Measurements from ENCODE around the gene DOCK6. TPM values are rescaled to one million over a fixed set of nuclear protein-coding genes. Genes with fewer than 3 reads are reported as not detected.

DOCK6 gene, protein sequence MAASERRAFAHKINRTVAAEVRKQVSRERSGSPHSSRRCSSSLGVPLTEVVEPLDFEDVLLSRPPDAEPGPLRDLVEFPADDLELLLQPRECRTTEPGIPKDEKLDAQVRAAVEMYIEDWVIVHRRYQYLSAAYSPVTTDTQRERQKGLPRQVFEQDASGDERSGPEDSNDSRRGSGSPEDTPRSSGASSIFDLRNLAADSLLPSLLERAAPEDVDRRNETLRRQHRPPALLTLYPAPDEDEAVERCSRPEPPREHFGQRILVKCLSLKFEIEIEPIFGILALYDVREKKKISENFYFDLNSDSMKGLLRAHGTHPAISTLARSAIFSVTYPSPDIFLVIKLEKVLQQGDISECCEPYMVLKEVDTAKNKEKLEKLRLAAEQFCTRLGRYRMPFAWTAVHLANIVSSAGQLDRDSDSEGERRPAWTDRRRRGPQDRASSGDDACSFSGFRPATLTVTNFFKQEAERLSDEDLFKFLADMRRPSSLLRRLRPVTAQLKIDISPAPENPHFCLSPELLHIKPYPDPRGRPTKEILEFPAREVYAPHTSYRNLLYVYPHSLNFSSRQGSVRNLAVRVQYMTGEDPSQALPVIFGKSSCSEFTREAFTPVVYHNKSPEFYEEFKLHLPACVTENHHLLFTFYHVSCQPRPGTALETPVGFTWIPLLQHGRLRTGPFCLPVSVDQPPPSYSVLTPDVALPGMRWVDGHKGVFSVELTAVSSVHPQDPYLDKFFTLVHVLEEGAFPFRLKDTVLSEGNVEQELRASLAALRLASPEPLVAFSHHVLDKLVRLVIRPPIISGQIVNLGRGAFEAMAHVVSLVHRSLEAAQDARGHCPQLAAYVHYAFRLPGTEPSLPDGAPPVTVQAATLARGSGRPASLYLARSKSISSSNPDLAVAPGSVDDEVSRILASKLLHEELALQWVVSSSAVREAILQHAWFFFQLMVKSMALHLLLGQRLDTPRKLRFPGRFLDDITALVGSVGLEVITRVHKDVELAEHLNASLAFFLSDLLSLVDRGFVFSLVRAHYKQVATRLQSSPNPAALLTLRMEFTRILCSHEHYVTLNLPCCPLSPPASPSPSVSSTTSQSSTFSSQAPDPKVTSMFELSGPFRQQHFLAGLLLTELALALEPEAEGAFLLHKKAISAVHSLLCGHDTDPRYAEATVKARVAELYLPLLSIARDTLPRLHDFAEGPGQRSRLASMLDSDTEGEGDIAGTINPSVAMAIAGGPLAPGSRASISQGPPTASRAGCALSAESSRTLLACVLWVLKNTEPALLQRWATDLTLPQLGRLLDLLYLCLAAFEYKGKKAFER (N-terminal part only)
- total RNA-seq: 32.0 TPM
- long read RNA-seq, partial matches to known transcripts: 16 of 30 reads
- long read RNA-seq, other reads (novel, unspliced or antisense): 14 of 30 reads

DNA sequence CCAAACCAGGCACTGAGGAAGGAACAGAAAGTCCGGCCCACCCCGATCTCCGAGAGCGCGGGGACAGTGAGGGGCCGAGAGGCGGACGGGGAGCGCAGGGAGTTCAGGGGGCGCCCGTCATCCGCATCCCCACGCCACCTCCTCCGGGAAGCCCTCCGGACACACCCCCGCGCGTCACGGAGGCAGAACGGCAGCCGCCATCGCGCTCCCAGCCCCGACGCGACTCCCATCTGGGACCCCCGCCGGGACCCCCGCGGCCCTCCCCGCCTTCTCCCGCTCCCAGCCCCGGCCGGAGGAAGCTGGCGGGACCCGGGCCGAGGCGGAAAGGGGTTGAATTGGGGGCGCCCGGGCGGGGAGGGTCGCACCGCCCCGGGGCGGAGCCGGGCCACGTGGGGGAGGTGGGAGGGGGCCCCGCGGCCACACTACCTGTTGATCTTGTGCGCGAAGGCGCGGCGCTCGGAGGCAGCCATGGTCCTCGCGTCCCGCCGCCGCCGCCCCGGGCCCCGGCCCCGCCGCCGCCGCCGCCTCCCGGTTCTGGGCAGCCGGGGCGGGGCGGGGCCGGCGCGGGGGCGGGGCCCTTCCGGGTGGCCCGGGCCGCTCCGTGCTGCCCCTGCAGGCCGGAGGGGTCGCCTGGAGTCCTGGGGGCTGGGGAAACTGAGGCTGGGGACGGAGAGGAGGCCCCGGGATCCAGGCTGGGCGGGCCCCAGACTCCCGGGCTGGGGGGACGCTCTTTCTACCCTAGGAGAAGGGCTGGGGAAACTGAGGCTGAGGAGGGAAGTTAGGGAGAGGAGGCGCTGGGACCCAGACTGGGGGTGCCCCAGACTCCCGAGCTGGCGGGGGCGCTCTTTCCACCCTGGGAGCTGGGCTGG is at the start of gene DOCK6:
Gene DOCK6, minus strand, starts transcription at position 554 of the 869 bp plus-strand sequence. Its CDS starts 84 bp downstream, at position 470.
- intact Hi-C loops (cut with DNase I): no loop called here
- peak; percentile 65 for DNase-seq
- ATAC-seq (ENCODE audit: poor library complexity): peak; percentile 75

DNA sequence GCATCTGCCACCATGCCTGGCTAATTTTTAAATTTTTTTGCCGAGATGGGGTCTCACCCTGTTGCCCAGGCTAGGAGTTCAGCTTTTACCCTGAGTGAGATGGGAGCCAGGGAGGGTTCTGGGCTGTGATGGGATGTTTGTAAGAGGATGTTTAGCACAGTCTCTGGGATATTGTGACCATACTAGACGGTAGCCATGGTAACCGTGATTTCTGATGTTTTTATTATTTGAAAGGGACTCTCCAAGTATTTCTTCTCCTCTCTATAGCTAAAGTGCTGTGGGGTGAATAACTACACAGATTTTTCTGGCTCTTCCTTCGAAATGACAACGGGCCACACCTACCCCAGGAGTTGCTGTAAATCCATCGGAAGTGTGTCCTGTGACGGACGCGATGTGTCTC is 44.0 kb upstream of the DOCK6 start:
- ATAC-seq (ENCODE audit: poor library complexity): no peak
- DNase-seq: no peak
- intact Hi-C loops (cut with DNase I): no loop called here

DNA sequence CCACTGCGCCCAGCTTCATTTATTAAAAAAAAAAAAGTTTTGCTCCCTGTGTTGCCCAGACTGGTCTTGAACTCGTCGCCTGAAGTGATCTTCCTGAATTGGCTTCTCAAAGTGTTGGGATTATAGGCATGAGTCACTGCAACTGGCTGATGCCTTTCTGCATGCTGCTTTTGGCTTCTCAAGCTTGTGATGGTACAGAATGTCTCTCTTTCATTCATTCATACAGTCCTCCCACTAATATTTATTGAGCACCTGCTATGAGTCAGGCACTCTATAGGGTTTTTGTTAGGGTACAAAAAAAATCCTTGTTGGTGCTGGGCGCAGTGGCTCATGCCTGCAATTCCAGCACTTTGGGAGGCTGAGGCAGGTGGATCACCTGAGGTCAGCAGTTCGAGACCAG is 42.6 kb upstream of the DOCK6 start:
- intact Hi-C loops (cut with DNase I): no loop called here
- DNase-seq (no peak), ATAC-seq (ENCODE audit: poor library complexity) (no peak)

DNA sequence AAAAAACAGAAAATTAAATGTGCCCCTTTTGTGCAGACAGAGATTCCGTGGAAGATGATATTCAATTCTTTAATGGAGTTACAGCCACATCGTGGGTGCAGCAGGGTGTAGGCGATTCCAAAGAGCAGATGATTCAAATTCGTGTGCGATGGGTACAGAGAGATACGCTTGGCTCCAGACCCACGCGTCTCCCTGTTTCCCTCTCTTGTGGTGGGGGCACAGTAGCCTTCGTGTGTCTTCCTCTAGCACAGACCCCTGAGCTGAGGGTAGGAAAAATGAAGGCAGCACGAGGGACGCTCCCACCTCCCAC is 38.4 kb upstream of the DOCK6 start:
- intact Hi-C loops (cut with DNase I): no loop called here
- ATAC-seq (ENCODE audit: poor library complexity) (no peak), DNase-seq (no peak)

DNA sequence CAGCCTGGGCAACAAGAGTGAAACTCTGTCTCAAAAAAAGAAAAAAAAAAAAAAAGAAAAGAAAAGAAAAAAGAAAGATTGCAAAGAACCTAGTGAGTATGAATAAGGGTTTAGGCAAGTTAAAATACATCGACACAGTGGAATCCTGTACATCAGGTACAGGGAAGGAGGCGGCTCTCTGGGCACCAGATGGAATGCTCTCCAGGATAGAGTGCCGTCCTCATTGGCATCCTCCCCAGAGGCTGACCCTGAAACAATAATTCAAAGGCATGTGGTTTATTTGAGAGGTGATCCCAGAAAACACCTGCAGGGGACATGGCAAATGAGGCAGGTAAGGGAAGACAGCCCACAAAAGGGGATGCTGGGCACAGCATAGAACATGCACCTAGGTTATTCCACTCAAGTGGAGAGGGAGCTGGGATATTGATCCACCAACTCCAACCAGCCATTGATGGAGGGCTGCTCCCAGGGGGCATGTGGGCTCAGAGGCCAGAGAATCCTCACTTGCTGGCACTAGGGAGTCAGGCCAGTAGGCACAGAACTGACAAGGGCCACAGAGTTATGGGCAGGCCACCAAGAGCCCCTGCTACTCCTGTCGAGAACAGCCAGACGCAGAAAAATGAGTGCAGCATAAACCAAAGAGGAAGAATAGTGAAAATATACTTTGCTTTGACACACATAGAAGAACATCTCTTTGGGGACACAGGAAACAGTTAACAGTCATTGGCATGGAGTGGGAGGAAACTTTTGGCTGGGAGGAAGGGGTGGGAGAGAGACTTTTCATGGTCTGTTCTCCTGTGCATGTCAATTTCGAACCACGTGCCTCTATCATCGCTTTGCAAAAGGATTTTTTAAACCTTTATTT is 37.9 kb upstream of the DOCK6 start:
- DNase-seq (no peak), ATAC-seq (ENCODE audit: poor library complexity) (no peak)
- intact Hi-C loops (cut with DNase I): loop anchor here (10.0 kb wide), 2 partner anchors 85 to 285 kb away; partner anchors contain the start of gene EPOR

DNA sequence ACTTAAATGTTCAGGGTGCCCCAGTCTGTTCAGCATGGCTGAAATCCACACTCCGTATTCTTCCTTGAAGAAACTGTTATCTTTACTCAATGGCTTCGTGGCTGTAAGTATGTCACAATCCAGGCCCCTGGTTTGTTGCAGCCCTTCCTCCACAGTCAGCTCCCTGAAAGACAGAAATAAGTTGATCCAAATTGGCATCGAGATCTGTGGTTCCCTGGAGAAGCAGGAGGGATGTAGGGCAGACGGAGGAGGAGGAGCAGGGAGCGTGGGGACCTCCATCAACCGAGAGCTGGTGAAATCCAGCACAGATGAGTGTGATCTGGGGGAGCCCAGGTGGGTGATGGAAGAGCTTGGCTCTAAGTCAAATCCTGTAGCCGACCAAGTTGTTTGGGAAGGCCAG is 33.9 kb upstream of the DOCK6 start:
- ATAC-seq (ENCODE audit: poor library complexity) (peak; percentile 38), DNase-seq (peak; percentile 54)
- intact Hi-C loops (cut with DNase I): loop anchor here (10.0 kb wide), 2 partner anchors 89 to 289 kb away; partner anchors contain the start of gene EPOR

DNA sequence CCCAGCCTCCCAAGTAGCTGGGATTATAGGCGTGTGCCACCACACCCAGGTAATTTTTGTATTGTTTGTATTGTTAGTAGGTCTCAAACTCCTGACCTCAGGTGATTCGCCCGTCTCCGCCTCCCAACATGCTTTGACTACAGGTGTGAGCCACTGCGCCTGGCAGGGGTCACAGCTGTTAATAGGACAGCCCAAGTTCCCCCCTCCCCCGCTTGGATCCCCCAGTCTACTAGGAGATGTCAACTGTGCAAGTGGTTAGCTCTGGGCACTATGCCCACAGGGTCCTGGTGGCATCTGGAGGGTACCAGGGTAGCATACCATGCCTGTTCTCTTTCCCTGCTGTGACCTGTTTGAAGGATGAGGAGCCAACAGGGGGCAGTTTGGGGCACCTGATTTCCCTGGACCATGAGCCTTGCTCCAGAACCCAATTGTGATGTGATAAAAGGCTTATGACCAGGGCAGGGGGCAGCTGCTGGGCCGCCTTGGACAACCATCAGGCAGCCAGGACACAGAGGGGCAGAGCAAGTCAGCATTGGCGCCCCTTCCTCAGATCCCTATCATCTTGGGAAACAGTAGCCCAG is 33.4 kb upstream of the DOCK6 start, which contains the start of gene TSPAN16:
Gene TSPAN16, plus strand, starts transcription at position 496 of the 581 bp plus-strand sequence. CDS start 138 bp downstream, outside the sequence.
- ATAC-seq (ENCODE audit: poor library complexity) (no peak), DNase-seq (no peak)
- intact Hi-C loops (cut with DNase I): loop anchor here (10.0 kb wide), 2 partner anchors 89 to 289 kb away; partner anchors contain the start of gene EPOR

DNA sequence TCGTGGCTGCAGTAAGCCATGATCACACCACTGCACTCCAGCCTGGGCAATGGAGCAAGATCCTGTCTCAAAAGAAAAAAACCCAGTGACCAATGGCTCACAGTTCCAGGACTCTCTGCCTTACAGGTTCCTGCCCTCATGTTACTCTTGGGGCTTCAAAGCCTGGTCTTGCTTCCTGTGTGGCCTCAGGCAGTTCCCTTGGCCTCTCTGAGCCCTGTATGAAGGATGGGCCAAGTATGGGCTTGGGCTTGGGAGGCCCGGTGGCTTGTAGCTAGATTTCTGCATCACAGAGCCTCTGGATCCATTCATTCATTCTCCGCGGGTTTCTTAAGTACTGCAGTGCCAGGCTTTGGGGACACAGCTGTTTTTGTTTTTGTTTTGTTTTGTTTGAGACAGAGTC is 32.9 kb upstream of the DOCK6 start:
- DNase-seq: no peak
- intact Hi-C loops (cut with DNase I): loop anchor here (10.0 kb wide), 2 partner anchors 90 to 290 kb away; partner anchors contain the start of gene EPOR
- ATAC-seq (ENCODE audit: poor library complexity): no peak

DNA sequence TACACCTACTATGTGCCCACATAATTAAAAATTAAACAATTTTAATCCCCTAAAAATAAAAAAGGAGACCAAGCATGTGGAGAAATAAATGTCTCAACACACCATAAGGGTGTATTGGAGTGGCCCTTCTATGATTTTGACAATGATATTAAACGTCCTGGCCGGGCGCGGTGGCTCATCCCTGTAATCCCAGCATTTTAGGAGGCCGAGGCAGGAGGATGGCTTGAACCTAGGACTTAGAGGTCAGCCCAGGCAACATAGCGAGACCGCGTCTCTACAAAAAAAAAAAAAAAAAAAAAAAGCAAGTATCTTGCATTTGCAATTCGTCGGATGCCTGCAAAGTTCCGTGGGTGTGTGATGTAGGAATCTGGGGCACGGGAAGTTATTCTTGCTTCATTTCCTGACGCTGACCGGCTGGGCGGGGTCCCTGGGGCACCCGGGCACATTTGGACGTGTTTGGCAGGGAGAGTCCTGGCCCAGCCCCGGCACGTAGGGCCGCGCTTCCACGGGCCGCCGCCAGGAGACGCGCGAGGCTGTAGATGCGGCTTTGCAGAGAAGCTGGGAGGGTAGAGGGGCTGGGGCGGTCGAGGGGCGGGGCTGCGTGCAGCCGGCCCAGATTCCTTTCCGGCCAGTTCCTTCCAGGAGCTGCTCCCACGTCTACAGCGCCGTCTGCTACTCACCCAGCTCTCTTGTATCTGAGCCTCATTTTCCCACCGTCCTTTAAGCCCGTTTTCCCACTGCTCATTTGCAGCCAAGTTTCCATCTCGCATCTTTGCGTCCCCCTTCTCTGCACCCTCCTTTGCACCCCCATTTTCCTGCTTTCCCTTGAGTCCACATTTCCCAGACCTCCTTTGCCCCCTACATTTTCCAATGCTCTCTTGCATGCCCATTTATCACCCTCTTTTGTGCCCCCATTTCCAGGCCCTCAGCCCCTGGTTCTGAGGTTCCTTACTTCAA is 31.4 kb upstream of the DOCK6 start:
- peak; percentile 98 for DNase-seq
- peak; percentile 98 for ATAC-seq (ENCODE audit: poor library complexity)
- intact Hi-C loops (cut with DNase I): loop anchor here (5.0 to 10.0 kb wide), 3 partner anchors 91 to 291 kb away; partner anchors contain the start of gene EPOR

DNA sequence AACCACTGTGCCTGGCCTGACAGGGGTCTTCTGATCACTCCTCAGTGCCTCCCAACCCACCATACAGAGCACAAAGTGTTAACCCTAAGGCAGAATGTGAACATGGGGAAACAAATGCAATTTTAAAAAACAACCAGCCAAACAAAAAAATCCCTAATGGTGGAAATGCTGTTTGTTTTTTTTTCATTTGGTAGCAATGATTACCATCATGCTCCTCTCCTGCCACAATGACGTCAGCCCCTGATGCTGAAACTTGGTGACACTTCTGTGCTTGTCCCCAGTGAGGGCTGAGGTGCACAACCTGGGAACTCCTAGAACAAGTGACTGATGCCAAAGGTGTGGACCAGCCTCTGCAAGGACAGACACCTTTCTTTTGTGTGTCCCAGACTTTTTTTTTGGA is 29.7 kb upstream of the DOCK6 start:
- no peak for DNase-seq
- no peak for ATAC-seq (ENCODE audit: poor library complexity)
- intact Hi-C loops (cut with DNase I): loop anchor here (5.0 to 10.0 kb wide), 3 partner anchors 93 to 293 kb away; partner anchors contain the start of gene EPOR

DNA sequence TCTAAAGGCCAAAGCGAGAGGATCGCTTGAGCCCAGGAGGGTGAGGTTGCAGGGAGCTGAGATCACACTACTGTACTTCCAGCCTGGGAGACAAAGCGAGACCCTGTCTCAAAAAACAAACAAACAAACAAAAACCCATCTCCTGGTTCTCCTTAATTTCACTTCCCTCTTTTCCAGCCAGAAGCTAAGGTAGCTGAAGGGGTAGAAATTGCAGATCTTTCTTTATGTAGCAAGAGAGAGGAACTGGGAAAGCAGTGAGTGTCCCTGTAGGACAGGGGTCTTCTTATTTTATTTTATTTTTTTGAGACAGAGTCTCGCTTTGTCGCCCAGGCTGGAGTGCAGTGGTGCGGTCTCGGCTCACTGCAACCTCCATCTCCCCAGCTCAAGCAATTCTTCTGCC is 29.1 kb upstream of the DOCK6 start:
- ATAC-seq (ENCODE audit: poor library complexity): no peak
- DNase-seq: no peak
- intact Hi-C loops (cut with DNase I): loop anchor here (5.0 to 10.0 kb wide), 3 partner anchors 93 to 293 kb away; partner anchors contain the start of gene EPOR

DNA sequence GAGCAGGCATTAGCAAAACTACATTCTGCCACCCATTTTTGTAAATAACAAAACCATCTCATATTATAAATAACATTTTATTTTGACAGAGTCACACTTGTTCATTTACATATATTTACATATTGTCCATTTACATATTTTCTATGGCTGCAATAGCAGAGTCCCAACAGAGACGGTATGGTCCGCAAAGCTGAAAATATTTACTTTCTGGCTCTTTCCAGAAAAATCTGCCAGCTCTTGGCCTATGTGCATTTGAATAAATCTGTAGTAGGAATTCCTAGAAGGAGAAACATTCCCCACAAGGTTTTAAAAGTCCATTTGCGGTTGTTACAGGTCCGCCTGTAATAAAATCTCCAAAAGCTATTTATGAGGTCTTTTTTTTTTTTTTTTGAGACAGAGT is 27.9 kb upstream of the DOCK6 start:
- ATAC-seq (ENCODE audit: poor library complexity): no peak
- DNase-seq: no peak
- intact Hi-C loops (cut with DNase I): loop anchor here (5.0 to 10.0 kb wide), 3 partner anchors 95 to 295 kb away; partner anchors contain the start of gene EPOR

DNA sequence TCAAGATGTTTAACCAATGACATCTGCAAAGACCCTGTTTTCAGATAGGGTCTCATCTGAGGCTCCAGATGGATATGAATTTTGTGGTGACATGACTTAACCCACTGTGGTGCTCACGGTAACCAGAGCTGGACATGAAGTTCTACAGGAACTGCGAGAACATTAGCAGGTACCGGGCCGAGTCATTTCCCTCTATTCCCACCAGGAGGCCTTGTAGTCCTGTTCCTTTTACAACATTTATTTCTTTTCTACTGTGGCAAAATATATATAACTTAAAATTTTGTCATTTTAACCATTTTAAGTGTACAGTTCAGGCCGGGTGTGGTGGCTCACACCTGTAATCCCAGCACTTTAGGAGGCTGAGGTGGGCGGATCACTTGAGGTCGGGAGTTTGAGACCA is 26.0 kb upstream of the DOCK6 start:
- ATAC-seq (ENCODE audit: poor library complexity) (no peak), DNase-seq (no peak)
- intact Hi-C loops (cut with DNase I): no loop called here

DNA sequence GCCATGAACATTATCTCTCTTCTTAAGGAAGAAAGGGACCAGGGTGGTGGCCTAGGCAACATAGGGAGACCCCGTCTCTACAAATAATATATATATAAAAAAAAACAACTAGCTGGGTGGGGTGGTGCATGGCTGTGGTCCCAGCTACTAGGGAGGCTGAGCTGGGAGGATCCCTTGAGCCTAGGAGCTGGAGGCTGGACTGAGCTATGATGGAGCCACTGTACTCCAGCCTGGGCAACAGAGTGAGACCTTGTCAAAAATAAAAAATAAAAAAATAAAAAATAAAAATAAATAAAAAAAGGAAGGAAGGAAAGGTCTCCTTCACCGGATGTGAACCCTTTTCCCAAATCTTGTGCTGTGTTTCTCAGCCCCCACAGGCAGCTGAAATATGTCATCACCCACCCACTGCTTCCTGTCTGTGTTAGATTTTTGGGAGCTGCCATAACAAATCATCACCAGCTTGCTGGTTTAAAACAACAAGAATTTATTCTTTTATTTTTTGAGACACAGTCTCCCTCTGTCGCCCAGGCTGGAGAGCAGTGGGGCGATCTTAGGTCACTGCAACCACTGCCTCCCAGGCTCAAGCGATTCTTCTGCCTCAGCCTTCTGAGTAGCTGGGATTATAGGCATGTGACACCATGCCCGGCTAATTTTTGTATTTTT is 24.1 kb upstream of the DOCK6 start:
- DNase-seq: no peak
- peak; percentile 61 for ATAC-seq (ENCODE audit: poor library complexity)
- intact Hi-C loops (cut with DNase I): no loop called here
